Choroid plexus epithelial cell (primary cell): ENCODE data around the gene RBFOX1.
"Not testable (repeated sequence)": the region's sequence is repeated elsewhere in the genome, so short reads cannot be mapped to it uniquely, and the experiment has no call there.

Experiments
- DNase-seq: peaks from one replicate; pipeline ENCODE4 v3.0.0-alpha.2; 2010; ENCODE audit warnings: low read depth
- H3K4me3 ChIP-seq: 2 replicates; pipeline ENCODE4 v1.5.1; 2011; ENCODE audit warnings: low read depth, mild to moderate bottlenecking, control low read depth, low read length, moderate library complexity
- CTCF ChIP-seq: conservative IDR thresholded peaks from 2 replicates; pipeline ENCODE4 v1.5.1; 2011; ENCODE audit warnings: low read depth, mild to moderate bottlenecking, control low read depth, inconsistent platforms, low read length, moderate library complexity

The RBFOX1 gene

GRCh38 chr16:7501868-7502267 lies 169.2 kb downstream of the RBFOX1 start:
- H3K4me3 ChIP-seq = no peak overlapping the region
- TF ChIP-seq CTCF = no peak
- DNase-seq = no peak

- DNase-seq, H3K4me3 ChIP-seq: not testable (repeated sequence)
Measured at GRCh38 chr16:7502591-7503157, 170.0 kb downstream of the RBFOX1 start.

- DNase-seq = no peak
- H3K4me3 ChIP-seq = no peak overlapping the region
- TF ChIP-seq CTCF = no peak
Measured at GRCh38 chr16:7503666-7504065, 171.0 kb downstream of the RBFOX1 start.

GRCh38 chr16:7504844-7505243 lies 172.2 kb downstream of the RBFOX1 start:
- TF ChIP-seq CTCF = no peak
- H3K4me3 ChIP-seq = no peak overlapping the region

GRCh38 chr16:7505495-7505894 lies 172.8 kb downstream of the RBFOX1 start:
- no peak overlapping the region for H3K4me3 ChIP-seq
- no peak for TF ChIP-seq CTCF
- DNase-seq = no peak

More at GRCh38 chr16:7504844-7505243, 172.2 kb downstream of the RBFOX1 start:
- DNase-seq = no peak

- no peak for DNase-seq
Measured at GRCh38 chr16:7506363-7506762, 173.7 kb downstream of the RBFOX1 start.

GRCh38 chr16:7508656-7509055 lies 176.0 kb downstream of the RBFOX1 start:
- H3K4me3 ChIP-seq = no peak overlapping the region
- DNase-seq = no peak
- no peak for TF ChIP-seq CTCF

More at GRCh38 chr16:7506363-7506762, 173.7 kb downstream of the RBFOX1 start:
- no peak overlapping the region for H3K4me3 ChIP-seq
- TF ChIP-seq CTCF = no peak
